ENCODE measurements around the gene OR1I1.
A peak's percentile ranks its signal among the peaks of the same experiment; 100 is the strongest.

The OR1I1 gene

DNA sequence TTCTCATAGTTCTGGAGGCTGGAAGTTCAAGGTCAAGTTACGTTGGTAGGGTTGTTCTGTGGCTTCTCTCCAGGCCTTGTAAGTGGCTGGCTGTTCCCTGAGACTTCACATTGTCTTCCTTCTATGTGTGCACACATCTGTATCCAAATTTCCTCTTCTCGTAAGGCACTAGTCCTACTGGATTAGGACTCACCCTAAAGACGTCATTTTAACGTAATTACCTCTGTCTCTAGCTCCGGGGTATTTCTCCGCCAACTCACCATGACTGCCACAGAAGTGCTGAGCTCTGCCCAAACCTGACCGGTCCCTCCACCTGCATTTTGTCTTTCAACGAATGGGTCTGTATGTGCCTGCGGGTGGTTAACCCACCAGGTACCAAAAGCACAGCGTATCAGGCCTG lies 16.4 kb downstream of the OR1I1 start:
- H4K20me1 ChIP-seq (ENCODE audit: control insufficient read depth, insufficient read depth, low read depth, low read length) = no peaks in the 10 kb centered on the region
- no peak for TF ChIP-seq EZH2phosphoT487 (IDR thresholded peaks at IDR 0.05; ENCODE audit: borderline replicate concordance, low read length)
- TF ChIP-seq, protein P1, sequence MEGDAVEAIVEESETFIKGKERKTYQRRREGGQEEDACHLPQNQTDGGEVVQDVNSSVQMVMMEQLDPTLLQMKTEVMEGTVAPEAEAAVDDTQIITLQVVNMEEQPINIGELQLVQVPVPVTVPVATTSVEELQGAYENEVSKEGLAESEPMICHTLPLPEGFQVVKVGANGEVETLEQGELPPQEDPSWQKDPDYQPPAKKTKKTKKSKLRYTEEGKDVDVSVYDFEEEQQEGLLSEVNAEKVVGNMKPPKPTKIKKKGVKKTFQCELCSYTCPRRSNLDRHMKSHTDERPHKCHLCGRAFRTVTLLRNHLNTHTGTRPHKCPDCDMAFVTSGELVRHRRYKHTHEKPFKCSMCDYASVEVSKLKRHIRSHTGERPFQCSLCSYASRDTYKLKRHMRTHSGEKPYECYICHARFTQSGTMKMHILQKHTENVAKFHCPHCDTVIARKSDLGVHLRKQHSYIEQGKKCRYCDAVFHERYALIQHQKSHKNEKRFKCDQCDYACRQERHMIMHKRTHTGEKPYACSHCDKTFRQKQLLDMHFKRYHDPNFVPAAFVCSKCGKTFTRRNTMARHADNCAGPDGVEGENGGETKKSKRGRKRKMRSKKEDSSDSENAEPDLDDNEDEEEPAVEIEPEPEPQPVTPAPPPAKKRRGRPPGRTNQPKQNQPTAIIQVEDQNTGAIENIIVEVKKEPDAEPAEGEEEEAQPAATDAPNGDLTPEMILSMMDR (IDR thresholded peaks at IDR 0.05; ENCODE audit: low read depth, low read length, poor library complexity, severe bottlenecking) = no peak
- no peak overlapping the region for H3K4me3 ChIP-seq (ENCODE audit: low read length)
- H3F3A ChIP-seq (ENCODE audit: control insufficient read depth, insufficient read depth) = no peaks in the 10 kb centered on the region
- no peak overlapping the region for H3K27ac ChIP-seq (ENCODE audit: low read depth, low read length)
- H3K27me3 ChIP-seq (ENCODE audit: control insufficient read depth, low read length) = 0 out of 2 replicates have a peak, but pooled peaks cover 3% of the 10 kb centered on the region
- no peaks in the 10 kb centered on the region for H3K4me1 ChIP-seq (ENCODE audit: control insufficient read depth, low read length)
- H3K79me2 ChIP-seq (ENCODE audit: control insufficient read depth, low read length) = no peaks in the 10 kb centered on the region
- H3K9me3 ChIP-seq (ENCODE audit: control insufficient read depth, insufficient read depth, low read length) = no peaks in the 10 kb centered on the region
- no peaks in the 10 kb centered on the region for H3K36me3 ChIP-seq (ENCODE audit: control insufficient read depth, low read length)
- H3K9me2 ChIP-seq (replicated peaks; ENCODE audit: control insufficient read depth, low read length) = no peaks in the 10 kb centered on the region
- no peak overlapping the region for H3K4me2 ChIP-seq (ENCODE audit: low read length)

DNA sequence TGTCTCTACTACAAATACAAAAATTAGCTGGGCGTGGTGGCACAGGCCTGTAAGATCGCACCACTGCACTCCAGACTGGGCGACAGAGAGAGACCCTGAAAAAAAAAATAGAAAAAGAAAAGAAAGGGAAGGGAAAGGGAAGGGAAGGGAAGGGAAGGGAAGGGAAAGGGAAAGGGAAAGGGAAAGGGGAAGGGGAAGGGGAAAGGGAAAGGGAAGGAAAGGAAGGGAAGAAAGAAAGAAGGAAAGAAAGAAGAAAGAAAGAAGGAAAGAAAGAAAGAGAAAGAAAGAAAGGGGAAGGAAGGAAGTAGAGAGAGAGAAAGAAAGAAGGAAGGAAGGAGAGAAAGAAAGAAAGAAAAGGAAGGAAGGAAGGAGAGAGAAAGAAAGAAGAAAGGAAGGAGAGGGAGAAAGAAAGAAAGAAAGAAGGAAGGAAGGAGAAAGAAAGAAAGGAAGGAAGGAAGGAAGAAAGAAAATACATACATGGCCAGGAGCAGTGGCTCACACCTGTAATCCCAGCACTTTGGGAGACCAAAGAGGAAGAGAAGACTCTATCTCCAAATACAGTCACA lies 17.1 kb downstream of the OR1I1 start:
- no peaks in the 10 kb centered on the region for H3K79me2 ChIP-seq (ENCODE audit: control insufficient read depth, low read length)
- H3K4me1 ChIP-seq (ENCODE audit: control insufficient read depth, low read length) = no peaks in the 10 kb centered on the region
- H3K27me3 ChIP-seq (ENCODE audit: control insufficient read depth, low read length) = 0 out of 2 replicates have a peak, but pooled peaks cover 3% of the 10 kb centered on the region
- H3F3A ChIP-seq (ENCODE audit: control insufficient read depth, insufficient read depth) = no peaks in the 10 kb centered on the region
- no peak overlapping the region for H3K4me2 ChIP-seq (ENCODE audit: low read length)
- H3K36me3 ChIP-seq (ENCODE audit: control insufficient read depth, low read length) = no peaks in the 10 kb centered on the region
- H3K27ac ChIP-seq (ENCODE audit: low read depth, low read length) = no peak overlapping the region
- peaks cover under 1% of the 10 kb centered on the region; the same call in 1 of the 2 replicates for H3K9me3 ChIP-seq (ENCODE audit: control insufficient read depth, insufficient read depth, low read length)
- H4K20me1 ChIP-seq (ENCODE audit: control insufficient read depth, insufficient read depth, low read depth, low read length) = no peaks in the 10 kb centered on the region
- H3K4me3 ChIP-seq (ENCODE audit: low read length) = no peak overlapping the region
- H3K9me2 ChIP-seq (replicated peaks; ENCODE audit: control insufficient read depth, low read length) = no peaks in the 10 kb centered on the region
- TF ChIP-seq, protein P1 (IDR thresholded peaks at IDR 0.05; ENCODE audit: low read depth, low read length, poor library complexity, severe bottlenecking) = no peak
- no peak for TF ChIP-seq EZH2phosphoT487 (IDR thresholded peaks at IDR 0.05; ENCODE audit: borderline replicate concordance, low read length)

DNA sequence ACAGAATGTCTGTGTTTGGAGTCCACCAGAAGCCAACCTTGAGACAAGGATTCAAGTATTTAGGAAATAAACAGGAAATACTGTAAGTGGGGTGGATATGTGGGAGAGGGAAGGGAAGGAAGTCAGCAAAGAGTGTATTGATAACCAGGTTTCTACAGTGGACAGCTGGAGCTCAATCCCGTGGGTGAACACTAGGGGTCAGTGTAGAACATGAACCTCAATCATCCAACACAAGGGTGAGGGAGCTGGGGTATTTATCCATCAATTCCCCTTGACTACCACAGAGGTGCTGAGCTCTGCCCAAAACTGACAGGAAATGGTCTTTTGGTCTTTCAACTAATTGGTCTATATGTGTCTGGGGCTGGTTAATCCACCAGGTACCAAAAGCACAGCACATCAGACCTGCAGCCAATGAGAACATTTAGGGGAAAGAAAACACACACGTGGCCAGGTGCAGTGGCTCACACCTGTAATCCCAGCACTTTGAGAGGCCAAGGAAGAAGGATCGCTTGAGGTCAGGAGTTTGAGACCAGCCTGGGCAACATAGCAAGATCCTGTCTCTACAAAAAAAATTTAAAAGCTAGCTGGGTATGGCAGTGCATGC lies 19.6 kb downstream of the OR1I1 start:
- H3F3A ChIP-seq (ENCODE audit: control insufficient read depth, insufficient read depth) = no peaks in the 10 kb centered on the region
- H3K27ac ChIP-seq (ENCODE audit: low read depth, low read length) = no peak overlapping the region
- no peak for TF ChIP-seq EZH2phosphoT487 (IDR thresholded peaks at IDR 0.05; ENCODE audit: borderline replicate concordance, low read length)
- TF ChIP-seq, protein P1 (IDR thresholded peaks at IDR 0.05; ENCODE audit: low read depth, low read length, poor library complexity, severe bottlenecking) = peak; percentile 84
- no peak overlapping the region for H3K4me3 ChIP-seq (ENCODE audit: low read length)
- no peak overlapping the region for H3K4me2 ChIP-seq (ENCODE audit: low read length)
- H4K20me1 ChIP-seq (ENCODE audit: control insufficient read depth, insufficient read depth, low read depth, low read length) = no peaks in the 10 kb centered on the region
- peaks cover 5% of the 10 kb centered on the region; the same call in 1 of the 2 replicates for H3K9me3 ChIP-seq (ENCODE audit: control insufficient read depth, insufficient read depth, low read length)
- no peaks in the 10 kb centered on the region for H3K79me2 ChIP-seq (ENCODE audit: control insufficient read depth, low read length)
- H3K27me3 ChIP-seq (ENCODE audit: control insufficient read depth, low read length) = no peaks in the 10 kb centered on the region
- no peaks in the 10 kb centered on the region for H3K4me1 ChIP-seq (ENCODE audit: control insufficient read depth, low read length)
- no peaks in the 10 kb centered on the region for H3K36me3 ChIP-seq (ENCODE audit: control insufficient read depth, low read length)
- no peaks in the 10 kb centered on the region for H3K9me2 ChIP-seq (replicated peaks; ENCODE audit: control insufficient read depth, low read length)
